AG09309 (cell line): ENCODE data around the gene TRAP1.

Experiments
- DNase-seq: peaks from one replicate; pipeline ENCODE4 v3.0.0-alpha.2; 2010; ENCODE audit warnings: low read depth
- H3K4me3 ChIP-seq: 2 replicates; pipeline ENCODE4 v1.5.1; 2011; ENCODE audit warnings: mild to moderate bottlenecking, low read depth, low read length, moderate library complexity; ENCODE audit not compliant: control insufficient read depth
- CTCF ChIP-seq: IDR thresholded peaks from 2 replicates; pipeline ENCODE4 v1.5.1; 2011; ENCODE audit warnings: mild to moderate bottlenecking, low read depth, low read length, inconsistent platforms; ENCODE audit not compliant: insufficient read depth, control insufficient read depth; ENCODE audit errors: missing control alignments

The TRAP1 gene

GRCh38 chr16:3677994-3678393 lies 39.3 kb downstream of the TRAP1 start:
- no peak for TF ChIP-seq CTCF
- no peak for DNase-seq

GRCh38 chr16:3675601-3676130 lies 41.7 kb downstream of the TRAP1 start:
- TF ChIP-seq CTCF = no peak
- H3K4me3 ChIP-seq = no peak overlapping the region
- no peak for DNase-seq

More at GRCh38 chr16:3677994-3678393, 39.3 kb downstream of the TRAP1 start:
- H3K4me3 ChIP-seq = no peak overlapping the region

- DNase-seq = no peak
- no peak overlapping the region for H3K4me3 ChIP-seq
- no peak for TF ChIP-seq CTCF
Measured at GRCh38 chr16:3674513-3675295, 42.6 kb downstream of the TRAP1 start.

GRCh38 chr16:3673676-3674377 lies 43.5 kb downstream of the TRAP1 start:
- no peak for TF ChIP-seq CTCF
- H3K4me3 ChIP-seq = no peak overlapping the region
- no peak for DNase-seq

- no peak overlapping the region for H3K4me3 ChIP-seq
- no peak for TF ChIP-seq CTCF
- DNase-seq = no peak
Measured at GRCh38 chr16:3673201-3673600, 44.1 kb downstream of the TRAP1 start.

- TF ChIP-seq CTCF = no peak
- DNase-seq = no peak
- H3K4me3 ChIP-seq = no peak overlapping the region
Measured at GRCh38 chr16:3672571-3673041, 44.7 kb downstream of the TRAP1 start.
